ENCODE results near the gene PPP1R1B.

The PPP1R1B gene

DNA sequence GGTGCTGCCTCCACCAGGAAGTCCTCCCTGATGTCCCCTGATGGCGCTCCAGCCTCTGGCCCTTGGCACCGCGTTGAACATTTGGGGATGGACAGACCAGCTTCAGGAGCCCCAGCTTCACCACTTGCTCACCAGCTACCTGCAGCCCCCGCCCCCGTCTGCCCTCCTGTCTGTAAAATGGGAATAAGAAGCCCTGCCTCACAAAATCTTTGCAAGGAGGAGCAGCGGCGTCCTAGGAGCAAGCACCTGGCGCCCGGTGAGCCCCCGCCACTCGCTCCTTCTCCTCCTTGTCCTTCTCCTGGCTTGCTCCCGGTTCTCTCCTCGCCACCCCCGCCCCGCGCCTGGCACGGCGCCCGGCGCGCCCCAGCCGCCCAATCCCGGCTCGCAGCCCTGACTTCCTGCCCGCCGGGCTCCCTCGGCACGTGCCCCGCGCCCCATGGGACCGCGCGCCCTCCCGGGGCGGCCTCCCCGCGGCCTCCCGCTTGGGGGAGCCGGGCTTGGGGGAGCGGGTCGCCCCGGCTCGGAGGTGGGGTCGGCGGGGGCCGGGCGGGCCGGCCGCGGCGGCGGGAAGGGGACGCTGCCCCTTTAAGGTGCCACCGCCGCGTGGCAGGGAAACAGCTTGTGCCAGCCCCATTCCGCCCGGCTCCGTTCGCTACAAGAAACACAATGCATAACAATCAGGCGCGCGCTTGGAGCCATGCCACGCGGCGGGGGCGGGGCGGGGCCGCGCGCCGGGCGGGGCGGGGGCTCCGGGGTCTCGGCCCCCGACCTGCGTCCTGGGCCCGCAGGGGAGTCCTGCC is 9.1 kb upstream of the PPP1R1B start:
- peak; percentile 47 for DNase-seq

DNA sequence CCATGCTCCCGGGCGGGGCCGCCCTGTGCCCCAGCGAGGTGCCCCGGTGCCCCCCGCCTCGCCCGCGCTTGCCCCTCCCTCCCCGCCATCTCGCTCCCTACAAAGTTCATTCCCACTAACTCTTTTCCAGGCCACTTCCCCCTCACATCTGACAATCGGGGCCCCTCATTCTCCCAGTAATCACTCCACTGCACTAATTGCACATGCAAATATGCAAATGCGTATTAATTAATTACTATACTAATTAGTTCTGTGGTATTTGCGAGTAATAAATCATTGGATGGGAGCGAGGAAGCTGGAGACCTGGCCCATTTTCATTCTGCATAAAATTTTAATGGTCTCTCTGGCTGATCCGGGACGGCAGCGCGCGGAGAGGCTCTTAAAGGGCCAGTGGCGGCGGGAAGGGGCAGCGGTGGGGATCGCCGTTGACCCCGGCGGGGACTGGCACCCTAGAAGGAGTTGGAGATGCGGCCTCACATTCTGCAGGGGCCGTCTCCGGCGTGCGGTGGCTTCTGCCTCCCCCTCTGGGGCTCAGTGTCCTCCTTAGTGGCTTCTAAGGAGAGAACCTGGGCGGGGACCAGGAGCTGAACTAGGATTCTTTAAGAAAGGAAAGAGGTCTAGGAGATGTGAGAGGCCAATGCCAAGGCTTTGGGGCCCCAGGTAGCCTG is 8.4 kb upstream of the PPP1R1B start:
- DNase-seq = no peak

DNA sequence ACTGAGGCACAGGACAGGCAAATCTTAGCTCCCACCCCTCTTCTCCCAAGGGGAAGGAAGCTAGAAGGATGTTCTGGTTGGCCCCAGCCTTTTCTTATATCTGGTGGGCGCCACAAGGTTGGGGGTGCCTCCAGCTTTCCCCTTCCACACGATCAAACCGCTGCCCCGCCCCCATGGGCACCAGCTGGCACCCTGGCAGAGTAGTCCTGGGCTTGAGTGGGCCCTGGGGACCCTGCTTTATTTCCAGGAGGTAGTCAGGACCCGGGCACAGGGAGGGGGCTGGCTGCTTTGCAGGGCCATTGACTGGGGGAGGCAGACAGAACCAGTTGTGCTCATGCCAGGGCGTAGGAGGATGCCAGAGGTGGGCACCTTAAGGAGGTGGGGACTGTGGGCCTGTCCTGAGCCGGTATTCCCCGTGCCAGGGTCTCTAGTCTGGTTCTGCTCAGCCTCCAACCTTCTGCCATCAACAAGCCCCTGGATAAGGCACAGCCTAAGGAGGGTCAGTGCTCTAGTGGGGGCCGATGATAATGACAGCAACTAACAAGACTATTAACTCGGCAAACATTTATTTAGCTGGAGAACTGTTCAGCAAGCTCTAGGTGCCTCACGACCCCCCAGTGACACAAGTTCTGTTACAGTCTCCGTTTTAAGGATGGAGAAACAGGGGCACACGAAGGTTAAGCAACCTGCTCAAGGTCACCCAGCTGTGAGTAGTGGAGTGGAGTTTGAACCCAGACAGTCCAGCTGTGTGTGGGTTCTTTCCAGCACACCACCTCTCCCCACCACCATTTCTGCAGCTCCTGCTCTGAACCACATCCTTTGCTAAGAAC is 7.6 kb upstream of the PPP1R1B start:
- DNase-seq = no peak

DNA sequence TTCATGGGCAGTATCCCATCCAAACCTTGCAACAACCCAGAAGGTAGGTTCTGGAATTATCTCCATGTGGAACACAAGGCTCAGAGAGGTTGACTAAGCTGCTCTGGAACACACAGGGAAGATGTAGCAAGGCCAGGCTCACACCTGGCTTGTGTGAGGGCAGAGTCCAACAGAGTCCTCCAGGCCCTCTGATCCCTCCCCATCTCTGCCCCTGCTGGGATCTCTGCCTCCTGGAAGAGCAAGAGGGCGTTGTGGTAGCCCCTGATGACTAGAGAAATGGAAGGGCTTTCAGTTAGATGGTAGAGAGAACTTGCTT is 7.0 kb upstream of the PPP1R1B start:
- no peak for DNase-seq

DNA sequence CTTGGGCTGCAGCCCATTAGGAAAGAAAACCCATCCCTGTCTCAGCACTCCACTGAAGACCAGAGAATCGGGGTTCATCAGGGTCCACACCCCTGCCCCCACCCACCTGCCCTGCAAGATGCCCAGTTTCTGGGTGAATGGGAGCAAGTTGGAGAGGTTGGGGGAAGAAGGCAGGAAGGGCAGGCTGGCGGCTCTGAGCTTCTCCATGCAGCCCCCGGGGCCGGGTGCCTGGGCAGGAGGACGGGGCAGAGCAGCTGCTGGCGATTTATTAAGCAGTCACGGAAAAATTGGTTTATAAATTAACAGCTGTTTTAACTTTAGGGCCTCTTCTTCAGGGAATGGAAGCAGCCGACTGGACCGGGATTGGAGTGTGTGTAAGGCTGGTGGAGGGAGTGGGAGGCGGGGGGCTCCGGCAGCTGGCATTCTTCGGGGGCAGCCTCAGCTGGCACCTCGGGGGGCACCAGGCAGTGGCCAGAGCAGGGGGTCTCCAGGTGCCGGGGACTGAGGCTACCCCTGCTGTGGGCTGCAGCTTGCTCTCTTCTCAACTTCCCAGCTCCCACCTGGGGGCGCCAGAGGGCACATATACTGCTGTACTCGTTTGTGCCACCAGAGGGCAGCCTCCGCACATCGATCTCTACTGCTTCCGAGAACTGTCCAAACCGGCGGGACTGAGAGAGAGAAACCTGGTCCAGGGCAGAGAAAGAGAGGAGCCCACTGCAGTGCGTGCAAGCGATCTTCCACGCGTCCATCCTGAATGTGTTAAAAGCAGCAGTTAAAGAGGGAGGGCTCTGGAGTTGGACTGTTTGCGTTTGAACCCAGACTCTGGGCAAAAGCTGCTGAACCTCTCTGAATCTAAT is 5.0 kb upstream of the PPP1R1B start:
- DNase-seq = peak; percentile 73

DNA sequence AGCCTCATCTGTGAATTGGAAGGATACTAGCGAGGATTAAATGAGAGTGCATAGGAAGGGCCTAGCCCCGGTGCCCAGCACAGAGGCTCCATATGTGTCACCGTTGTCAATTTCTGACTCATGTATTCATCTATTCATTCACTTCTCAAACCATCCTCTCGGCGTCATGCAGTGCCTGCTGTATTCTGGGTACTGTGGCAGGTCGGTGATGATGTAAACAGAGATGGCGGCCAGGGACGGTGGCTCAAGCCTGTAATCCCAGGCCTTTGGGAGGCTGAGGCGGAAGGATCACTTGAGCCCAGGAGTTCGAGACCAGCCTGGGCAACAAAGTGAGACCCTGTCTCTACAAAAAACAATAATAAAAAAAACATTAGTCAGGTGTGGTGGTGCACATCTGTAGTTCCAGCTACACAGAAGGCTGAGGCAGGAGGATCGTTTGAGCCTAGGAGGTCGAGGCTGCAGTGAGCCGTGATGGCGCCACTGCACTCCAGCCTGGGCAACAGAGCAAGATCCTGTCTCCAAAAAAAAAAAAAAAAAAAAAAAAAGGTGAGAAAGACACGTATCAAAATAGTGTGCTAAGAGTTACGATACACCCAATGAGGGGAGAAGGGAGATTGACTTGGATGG is 4.3 kb upstream of the PPP1R1B start:
- DNase-seq = peak; percentile 64

DNA sequence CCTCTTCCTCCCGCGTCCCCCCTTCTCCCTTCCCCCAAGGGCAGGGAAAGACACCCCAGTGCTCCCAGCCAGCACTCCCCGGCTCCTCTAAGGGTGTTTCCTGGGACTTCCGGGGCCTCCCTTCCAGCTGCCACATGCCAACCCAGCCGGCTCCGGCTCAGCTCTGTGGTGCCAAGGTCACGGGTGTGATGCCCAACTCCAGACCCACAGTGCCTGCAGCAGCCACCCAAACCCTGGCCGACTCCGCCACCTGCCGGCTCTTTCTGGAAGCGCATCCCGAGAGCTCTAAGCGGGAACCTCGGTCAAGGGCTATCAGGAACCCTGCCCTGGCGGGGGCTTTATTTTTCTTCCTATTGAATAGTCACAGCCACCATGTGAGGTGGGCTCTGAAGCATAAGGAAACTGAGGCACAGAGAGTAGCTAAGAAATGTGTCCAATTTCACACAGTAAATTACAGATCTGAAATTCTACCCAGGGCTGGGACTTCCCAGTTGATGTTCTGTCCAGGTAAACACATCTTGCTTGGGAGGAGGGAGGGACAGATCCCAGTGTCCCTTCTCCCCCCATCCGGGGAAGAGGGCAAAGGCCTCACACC is 3.3 kb upstream of the PPP1R1B start:
- peak; percentile 82 for DNase-seq

DNA sequence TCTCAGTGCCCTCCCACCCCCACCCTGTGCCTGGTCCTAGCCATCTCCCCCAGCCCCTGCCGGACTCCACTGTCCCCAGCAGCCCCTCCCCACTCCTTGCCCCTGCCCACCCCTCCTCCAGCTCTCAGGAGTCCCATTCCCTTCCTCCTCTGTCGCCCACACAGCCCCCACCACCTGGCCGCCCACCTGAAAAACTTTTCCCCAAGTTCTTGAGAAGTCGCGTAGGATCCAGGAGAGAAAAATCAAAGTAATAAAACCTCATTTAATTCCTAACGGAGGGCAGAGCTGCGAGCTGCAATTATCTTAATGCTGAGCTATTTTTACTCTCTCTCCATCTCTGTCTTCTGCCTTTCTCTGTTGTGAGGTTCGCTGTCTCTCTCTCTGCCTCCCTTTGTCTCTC is 2.4 kb upstream of the PPP1R1B start:
- no peak for DNase-seq

DNA sequence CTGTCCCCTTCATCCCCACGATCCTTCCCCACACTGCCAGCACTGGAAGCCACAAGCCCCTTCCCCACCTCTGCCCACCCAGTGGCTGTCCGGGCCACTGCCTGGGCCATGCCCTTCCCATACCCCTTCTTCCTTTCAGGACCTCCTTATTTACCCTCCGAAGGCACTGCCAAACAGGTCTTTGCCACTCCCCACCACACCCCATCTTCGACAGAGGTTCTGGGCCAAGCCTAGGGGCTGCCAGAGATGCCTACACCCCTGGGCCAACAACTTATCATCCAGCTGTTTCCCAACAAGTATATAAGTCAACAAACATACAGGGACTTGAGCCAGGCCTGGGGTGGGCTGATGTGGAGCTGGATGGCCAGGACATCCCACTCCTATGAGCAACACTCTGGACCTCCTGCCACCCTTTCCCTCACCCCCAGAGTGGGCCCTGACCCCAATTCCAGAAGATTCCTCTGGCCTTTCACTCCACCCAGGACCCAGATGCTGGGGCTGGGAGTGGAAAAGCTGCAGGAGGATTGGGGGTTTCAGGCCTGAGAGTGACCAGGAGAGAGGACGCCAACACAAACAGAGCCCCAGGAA is 1.5 kb upstream of the PPP1R1B start:
- no peak for DNase-seq

DNA sequence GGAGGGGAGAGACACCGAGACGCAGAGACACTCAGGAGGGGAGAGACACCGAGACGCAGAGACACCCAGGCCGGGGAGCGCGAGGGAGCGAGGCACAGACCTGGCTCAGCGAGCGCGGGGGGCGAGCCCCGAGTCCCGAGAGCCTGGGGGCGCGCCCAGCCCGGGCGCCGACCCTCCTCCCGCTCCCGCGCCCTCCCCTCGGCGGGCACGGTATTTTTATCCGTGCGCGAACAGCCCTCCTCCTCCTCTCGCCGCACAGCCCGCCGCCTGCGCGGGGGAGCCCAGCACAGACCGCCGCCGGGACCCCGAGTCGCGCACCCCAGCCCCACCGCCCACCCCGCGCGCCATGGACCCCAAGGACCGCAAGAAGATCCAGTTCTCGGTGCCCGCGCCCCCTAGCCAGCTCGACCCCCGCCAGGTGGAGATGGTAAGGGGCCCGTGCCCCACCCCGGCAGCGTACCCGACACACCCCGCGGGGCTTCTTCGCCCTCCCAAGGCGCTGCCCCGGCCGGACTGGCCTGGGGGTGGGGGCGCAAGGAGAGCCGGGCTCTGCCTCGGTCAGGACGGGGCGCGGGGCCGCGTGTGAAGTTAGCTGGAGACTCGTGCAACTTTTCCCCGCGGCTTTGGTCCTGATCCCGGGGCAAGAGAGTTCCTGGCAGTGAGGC is 427 bp downstream of the PPP1R1B start:
- DNase-seq = no peak

DNA sequence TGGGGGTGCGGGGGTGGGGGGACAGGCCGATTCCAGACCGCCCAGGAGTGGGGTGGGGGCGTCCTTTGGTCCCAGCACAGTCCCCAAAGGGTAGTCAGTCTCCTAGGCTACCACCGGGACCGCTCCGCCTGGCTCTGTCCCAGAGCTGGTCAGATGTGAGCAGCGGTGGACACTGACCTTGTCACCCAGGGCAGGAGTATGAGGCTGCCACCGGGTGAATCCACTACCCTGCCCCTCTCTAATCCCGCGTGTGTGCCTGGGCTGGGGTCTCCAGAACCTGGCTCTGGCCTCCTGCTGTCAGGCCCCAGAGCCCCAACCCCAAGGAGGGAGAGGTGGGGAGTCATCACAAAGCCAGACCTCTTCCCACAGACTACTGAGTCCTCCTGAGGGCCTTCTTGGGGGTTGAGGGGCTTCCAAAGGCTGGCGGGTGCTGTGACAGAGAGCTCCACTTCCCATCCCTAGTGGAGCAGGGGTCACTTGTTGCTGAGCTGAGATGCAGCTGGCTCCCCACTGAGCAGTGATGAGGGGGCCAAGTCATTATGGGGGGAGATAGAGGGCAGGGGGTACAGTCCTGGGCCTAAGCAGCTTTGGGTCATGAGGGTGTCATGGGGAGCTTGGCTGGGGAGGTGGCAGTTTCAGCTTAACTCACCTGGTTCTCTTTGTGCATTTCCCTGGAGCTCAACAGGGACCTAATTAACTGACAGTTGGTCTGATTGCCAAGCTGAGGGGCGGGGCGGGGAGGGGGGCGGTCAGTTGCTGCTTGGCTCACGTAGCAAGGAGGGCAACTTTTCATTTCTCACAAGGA is 1.2 kb downstream of the PPP1R1B start:
- no peak for DNase-seq

DNA sequence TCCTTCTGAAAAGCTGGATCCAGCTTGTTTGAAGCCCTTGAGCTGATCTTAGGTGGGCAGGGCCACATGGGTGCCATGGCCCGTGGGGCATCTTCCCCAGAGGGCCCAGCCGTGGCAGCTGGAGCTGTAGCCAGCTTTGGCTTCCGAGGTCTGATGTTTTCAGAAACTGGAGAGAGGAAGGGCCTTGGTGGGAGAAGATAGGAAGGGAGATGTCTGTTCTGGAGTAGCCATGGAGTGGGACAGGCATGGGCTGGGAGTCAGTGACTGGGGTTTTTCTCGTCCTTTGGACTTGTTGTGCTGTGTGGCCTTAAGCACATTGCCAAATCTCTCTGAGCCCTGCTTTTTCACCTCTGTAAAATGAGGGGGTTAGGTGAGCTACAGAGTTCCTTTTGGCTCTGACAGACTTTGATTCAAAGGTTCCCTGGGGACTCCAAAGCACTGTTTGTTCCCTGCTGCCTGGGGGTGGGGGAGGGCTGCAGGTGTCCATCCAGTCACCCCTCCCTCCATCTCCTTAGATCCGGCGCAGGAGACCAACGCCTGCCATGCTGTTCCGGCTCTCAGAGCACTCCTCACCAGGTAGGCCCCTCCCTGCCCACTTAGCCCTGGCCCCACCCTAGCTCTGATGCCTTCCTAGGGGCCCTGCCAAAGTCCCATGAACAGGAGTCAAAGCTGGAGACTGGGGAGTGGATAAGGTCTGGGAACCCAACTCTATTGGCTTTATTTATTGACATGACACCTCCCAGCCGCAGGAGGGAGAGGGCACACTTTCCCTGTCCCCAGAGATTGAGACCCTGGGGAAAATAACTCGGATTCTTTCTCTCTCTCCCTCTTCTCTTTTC is 2.1 kb downstream of the PPP1R1B start:
- DNase-seq = no peak

DNA sequence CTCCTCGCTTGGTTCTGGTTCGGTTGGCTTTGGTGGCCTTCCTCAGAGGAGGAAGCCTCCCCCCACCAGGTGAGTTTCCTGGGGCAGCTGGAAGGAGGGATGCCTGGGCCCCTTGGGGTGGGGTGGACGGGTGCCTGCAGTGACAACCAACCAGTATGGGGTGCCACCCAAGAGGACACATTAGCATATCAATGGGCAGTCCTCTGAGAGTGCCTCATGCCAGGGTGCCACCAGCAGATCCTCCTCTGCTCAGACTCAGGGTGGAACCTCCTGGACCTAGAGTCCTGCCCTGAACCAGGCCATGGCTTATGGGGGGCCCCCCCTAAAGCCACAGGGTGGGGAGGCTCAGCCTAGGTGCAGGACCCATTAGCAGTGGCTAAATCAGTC is 2.7 kb downstream of the PPP1R1B start:
- DNase-seq = no peak

DNA sequence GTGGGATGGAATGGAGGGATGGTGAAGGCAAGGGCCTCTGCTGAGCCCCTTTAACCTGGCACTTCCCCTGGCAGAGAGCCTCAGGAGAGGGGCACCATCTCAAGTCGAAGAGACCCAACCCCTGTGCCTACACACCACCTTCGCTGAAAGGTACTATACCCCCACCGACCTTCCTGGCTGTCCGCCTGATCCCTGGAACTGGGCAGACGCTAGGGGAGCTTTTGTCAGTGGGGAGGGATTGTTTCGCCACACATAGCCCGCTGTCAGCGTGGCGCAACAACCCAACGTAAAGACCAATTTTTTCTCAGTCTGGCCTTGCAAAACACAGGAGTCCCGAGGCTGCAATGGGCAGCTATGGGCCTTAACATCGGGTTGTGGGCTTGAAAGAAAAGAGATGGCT is 3.1 kb downstream of the PPP1R1B start:
- no peak for DNase-seq

DNA sequence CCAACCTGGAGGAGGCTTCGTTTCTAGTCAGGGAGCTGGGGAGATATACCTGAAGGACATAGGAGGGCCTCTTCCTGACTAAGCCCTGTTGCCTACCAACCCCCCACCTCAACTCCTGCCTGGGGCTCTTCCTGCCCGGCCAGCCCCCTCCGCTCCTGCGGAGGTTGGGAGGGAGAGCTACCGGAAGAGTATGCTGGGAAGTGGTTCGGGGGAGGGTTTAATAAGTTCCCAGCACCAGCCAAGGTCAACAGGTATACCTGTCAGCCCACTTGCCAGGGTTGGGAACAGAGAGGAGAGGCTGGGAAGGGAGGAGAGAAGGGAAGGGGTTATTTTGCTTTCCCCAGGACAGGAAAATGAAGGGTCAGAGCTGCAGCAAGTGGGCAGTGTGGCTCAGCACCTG is 4.7 kb downstream of the PPP1R1B start:
- DNase-seq = no peak

DNA sequence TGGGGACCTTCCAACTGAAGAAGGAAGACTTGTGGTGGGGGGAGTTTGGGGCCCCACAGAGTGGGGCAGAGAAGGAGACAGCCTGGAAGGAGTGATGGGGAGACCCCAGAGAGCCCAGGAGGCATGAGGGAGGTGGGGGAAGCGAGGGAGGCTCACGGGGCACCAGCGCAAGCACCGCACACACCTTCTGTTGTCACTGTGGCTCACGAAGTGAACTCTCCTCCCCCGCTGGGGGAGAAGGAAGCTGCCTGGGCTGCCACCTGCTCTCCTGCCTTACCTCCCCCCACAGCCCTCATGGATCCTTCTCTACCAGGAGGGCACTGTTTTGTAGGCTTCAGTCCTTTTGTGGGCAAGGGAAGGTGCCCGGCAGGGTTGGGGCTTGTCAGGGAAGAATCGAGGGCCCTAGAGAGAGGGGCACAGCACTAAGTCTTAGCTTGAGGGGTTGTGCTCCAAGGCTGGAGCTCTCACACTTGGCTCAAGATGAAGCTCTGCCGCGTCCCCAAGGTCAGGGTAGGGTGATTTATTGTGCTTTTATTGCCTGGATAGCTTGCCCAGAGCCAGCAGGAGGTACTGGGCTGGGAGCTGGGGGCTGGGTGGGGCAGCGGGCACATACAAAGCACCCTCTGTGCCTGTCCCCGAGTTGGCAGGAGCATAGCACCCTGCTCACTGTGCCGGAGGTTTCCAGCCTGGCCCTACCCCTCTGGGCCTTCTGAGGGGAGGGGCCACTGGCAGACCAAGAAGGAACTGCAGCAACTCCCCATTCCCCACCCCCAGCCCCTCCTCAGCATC is 5.6 kb downstream of the PPP1R1B start:
- no peak for DNase-seq

DNA sequence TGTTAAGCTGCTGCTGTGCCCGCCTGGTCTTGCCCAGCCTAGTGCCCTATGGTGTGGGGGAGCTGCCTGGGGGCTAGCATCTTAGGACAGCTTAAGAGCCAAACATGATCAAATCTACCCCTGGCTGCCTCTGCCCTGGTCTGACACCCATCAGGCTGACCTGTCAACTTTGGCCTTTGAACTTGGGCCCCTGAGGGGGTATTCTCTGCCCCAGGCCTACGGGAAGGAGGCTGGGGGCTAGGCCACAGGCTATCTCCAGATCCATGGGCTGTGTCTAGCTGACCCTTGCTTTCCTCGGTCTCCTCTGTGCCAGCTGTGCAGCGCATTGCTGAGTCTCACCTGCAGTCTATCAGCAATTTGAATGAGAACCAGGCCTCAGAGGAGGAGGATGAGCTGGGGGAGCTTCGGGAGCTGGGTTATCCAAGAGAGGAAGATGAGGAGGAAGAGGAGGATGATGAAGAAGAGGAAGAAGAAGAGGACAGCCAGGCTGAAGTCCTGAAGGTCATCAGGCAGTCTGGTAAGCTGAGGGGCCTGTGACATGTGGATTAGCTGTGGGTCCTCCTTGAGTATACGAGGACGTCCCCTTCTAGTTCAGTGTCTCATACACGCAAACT is 6.9 kb downstream of the PPP1R1B start:
- DNase-seq = no peak

DNA sequence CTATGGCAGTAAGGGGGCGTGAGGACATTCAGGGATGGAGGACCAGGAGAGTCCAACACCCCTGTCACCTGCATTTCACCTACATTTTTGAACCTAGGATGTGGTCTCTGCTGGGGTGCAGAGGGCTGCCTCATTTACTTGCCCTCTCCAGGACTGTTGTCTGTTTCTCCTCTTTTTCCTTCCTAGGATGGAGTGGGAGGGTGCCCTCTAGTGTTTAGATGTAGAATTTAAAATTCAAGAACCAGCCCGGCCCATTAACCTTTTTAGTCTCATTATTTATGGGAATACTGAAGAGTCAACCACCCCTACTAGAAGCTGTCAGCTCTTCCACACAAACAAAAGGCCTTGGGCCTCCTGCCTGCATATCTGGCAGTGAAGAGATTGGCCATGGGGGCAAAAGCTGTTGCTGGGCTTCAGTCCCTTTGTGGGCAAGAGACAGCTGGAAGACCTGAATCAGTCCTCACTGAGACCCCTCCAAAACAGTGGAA is 7.7 kb downstream of the PPP1R1B start:
- no peak for DNase-seq

Measured in stimulated activated naive CD4-positive, alpha-beta T cell treated with Interleukin-2 at 50 U/mL for 16 hours (primary cell).